Chondrocyte (in vitro differentiated cells): ENCODE results near the gene TSPAN12. TPM values are rescaled to one million over a fixed set of nuclear protein-coding genes. Genes with fewer than 3 reads are reported as not detected.

Source experiments
- DNase-seq: peaks from one replicate; pipeline ENCODE4 v3.0.0; 2021; ENCODE audit warnings: mixed read lengths, low spot score
- H3K27ac Mint-ChIP-seq: one replicate; pipeline ENCODE4 v1.8.0; 2021; ENCODE audit warnings: mild to moderate bottlenecking, moderate library complexity, mixed read lengths; ENCODE audit not compliant: unreplicated experiment
- H3K27me3 Mint-ChIP-seq: 2 replicates; pipeline ENCODE4 v1.8.0; 2021; ENCODE audit warnings: low read depth, mixed read lengths
- H3K36me3 Mint-ChIP-seq: 2 replicates; pipeline ENCODE4 v1.8.0; 2021; ENCODE audit warnings: low read depth, mixed read lengths
- H3K4me1 Mint-ChIP-seq: 2 replicates; pipeline ENCODE4 v1.8.0; 2021; ENCODE audit warnings: low read depth, mild to moderate bottlenecking, mixed read lengths
- H3K4me3 Mint-ChIP-seq: one replicate; pipeline ENCODE4 v1.8.0; 2021; ENCODE audit warnings: mild to moderate bottlenecking, moderate library complexity, mixed read lengths; ENCODE audit not compliant: unreplicated experiment
- H3K9me3 Mint-ChIP-seq: 2 replicates; pipeline ENCODE4 v1.8.0; 2021; ENCODE audit warnings: low read depth, mixed read lengths
- total RNA-seq: library from RNA; stranded (reverse); gene quantifications from 3 replicates; pipeline ENCODE4 v1.2.1, GENCODE V29; 2021
- TF ChIP-seq, protein P1 (sequence below): fragments of 200-600 bp; sonication (generic); IDR thresholded peaks from 2 replicates; pipeline ENCODE4 v1.5.0; 2021; ENCODE audit warnings: antibody characterized with exemption, mild to moderate bottlenecking, moderate library complexity

TSPAN12 gene
- total RNA-seq, 1 donor from 2014 or later, result 7.8 TPM

DNA sequence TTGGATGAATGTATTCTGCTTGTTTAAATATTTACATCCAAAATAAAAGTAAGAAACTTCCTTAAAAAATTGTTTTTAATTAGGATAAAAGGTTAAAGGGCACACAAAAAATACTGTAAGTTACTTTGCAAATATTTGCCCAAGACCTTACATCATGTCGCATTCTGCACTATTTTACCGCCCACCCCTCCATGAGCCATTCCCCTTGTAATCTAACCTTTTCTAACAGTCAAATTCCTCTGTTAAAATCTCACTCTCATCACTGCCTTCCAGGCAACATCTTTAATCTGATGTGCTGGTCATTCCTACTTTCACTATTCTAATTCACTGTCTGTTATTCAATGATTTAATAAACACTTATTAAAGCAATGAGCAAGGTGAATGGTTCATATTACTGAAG, 23.2 kb downstream of the TSPAN12 start:
- TF ChIP-seq, protein P1, sequence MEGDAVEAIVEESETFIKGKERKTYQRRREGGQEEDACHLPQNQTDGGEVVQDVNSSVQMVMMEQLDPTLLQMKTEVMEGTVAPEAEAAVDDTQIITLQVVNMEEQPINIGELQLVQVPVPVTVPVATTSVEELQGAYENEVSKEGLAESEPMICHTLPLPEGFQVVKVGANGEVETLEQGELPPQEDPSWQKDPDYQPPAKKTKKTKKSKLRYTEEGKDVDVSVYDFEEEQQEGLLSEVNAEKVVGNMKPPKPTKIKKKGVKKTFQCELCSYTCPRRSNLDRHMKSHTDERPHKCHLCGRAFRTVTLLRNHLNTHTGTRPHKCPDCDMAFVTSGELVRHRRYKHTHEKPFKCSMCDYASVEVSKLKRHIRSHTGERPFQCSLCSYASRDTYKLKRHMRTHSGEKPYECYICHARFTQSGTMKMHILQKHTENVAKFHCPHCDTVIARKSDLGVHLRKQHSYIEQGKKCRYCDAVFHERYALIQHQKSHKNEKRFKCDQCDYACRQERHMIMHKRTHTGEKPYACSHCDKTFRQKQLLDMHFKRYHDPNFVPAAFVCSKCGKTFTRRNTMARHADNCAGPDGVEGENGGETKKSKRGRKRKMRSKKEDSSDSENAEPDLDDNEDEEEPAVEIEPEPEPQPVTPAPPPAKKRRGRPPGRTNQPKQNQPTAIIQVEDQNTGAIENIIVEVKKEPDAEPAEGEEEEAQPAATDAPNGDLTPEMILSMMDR, result no peak
- H3K9me3 Mint-ChIP-seq, result peaks cover 12% of the 10 kb centered on the region
- H3K27ac Mint-ChIP-seq, result no peak overlapping the region
- H3K4me3 Mint-ChIP-seq, result no peak overlapping the region
- no peaks in the 10 kb centered on the region for H3K4me1 Mint-ChIP-seq
- H3K36me3 Mint-ChIP-seq, result peaks cover 22% of the 10 kb centered on the region
- DNase-seq, result no peak
- H3K27me3 Mint-ChIP-seq, result no peaks in the 10 kb centered on the region

DNA sequence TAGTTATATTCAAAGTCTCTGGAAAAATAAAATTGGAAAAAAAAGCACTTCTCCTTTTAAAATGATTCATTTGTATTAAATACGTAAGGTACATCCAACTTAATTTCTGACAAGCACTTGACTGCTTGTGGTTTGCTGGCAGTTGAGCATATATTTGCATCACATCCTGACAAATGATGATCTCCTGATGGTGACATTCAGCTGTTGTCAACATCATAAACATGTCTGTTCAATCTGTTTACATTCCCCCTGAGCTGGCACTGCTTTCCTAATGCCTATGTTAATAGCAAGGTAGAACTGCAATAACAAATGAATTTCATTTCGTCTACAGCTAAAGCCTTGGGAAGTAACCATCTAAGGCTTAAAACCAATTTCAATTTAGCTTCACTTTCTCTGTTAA, 24.4 kb downstream of the TSPAN12 start:
- H3K9me3 Mint-ChIP-seq, result peaks cover 12% of the 10 kb centered on the region
- H3K4me3 Mint-ChIP-seq, result no peak overlapping the region
- no peak for DNase-seq
- H3K4me1 Mint-ChIP-seq, result no peaks in the 10 kb centered on the region
- TF ChIP-seq, protein P1, result no peak
- H3K27ac Mint-ChIP-seq, result no peak overlapping the region
- no peaks in the 10 kb centered on the region for H3K27me3 Mint-ChIP-seq
- peaks cover 20% of the 10 kb centered on the region for H3K36me3 Mint-ChIP-seq

DNA sequence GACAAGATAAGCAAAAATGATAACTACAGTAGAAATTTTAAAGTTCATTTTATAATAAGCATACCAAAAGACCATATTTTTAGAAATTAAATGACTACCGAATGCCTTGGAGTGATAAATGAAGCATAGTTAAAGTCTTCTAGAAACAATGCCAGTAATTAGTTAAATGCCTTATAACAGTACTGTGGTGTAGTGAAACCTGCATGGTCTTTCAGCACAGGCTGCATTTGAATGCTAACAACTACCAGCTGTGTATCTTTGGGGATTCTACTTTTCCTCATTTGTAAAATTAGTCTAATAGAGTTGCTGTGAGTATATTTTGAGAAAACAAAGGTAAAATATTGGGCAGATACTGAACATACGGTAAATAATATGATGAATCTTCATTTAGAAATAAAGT, 25.1 kb downstream of the TSPAN12 start:
- TF ChIP-seq, protein P1, result no peak
- no peaks in the 10 kb centered on the region for H3K27me3 Mint-ChIP-seq
- H3K36me3 Mint-ChIP-seq, result peaks cover 20% of the 10 kb centered on the region
- H3K4me1 Mint-ChIP-seq, result no peaks in the 10 kb centered on the region
- peaks cover 12% of the 10 kb centered on the region for H3K9me3 Mint-ChIP-seq
- no peak for DNase-seq
- no peak overlapping the region for H3K4me3 Mint-ChIP-seq
- H3K27ac Mint-ChIP-seq, result no peak overlapping the region

DNA sequence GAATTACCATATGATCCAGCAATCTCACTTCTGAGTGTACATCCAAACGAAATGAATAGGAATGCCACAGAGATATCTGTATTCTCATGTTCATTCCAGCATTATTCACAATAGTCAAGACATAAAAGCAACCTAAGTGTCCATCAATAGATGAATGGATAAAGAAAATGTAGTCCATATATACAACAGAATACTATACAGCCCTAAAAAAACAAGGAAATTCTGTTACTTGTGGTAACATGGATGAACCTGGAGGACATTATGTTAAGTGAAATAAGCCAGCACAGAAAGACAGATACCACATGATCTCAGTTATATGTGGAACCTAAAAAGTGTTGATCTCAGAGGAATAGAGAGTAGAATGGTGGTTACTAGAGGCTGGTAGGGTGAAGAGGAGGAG, 26.7 kb downstream of the TSPAN12 start:
- DNase-seq, result no peak
- TF ChIP-seq, protein P1, result no peak
- H3K27me3 Mint-ChIP-seq, result no peaks in the 10 kb centered on the region
- H3K27ac Mint-ChIP-seq, result no peak overlapping the region
- H3K36me3 Mint-ChIP-seq, result peaks cover 20% of the 10 kb centered on the region
- no peak overlapping the region for H3K4me3 Mint-ChIP-seq
- peaks cover 12% of the 10 kb centered on the region for H3K9me3 Mint-ChIP-seq
- no peaks in the 10 kb centered on the region for H3K4me1 Mint-ChIP-seq

DNA sequence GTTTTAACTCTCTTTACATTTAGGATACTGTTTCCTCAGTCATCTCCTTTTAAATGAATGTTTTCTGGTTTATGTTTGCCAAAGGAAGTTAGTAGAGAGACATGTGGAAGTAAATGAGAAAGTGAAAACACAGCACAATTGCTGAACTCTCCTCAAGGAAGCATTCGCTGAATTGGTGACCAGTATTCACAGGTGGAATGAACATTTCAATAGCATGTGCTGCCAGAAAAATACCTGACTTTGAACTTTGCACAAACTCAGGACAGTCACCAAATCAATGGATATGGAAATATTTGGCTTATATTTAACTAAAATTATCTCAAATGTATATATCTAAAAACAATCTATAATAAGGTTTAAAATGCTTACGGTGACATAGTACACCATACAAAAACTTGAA, 28.5 kb downstream of the TSPAN12 start:
- peaks cover 8% of the 10 kb centered on the region for H3K4me1 Mint-ChIP-seq
- TF ChIP-seq, protein P1, result no peak

More for the DNA sequence above, 28.5 kb downstream of the TSPAN12 start:
- Mint-ChIP-seq H3K36me3 (peaks cover 11% of the 10 kb centered on the region), H3K4me3 (no peak overlapping the region), H3K9me3 (peaks cover 12% of the 10 kb centered on the region), H3K27me3 (no peaks in the 10 kb centered on the region), H3K27ac (no peak overlapping the region)
- no peak for DNase-seq
